Left ventricle myocardium inferior (tissue), 1 donor: ENCODE results near the gene IKZF1. TPM values are rescaled to one million over a fixed set of nuclear protein-coding genes. Genes with fewer than 3 reads are reported as not detected.

Experiments used
- DNase-seq: peaks from one replicate; pipeline ENCODE4 v3.0.0-alpha.2; 2020
- H3K27ac ChIP-seq: fragments of 200-600 bp; replicated peaks from 2 replicates; pipeline ENCODE4 v1.8.0; 2021
- H3K27me3 ChIP-seq: fragments of 200-600 bp; 2 replicates; pipeline ENCODE4 v1.8.0; 2021; ENCODE audit warnings: low read depth
- H3K36me3 ChIP-seq: fragments of 200-600 bp; 2 replicates; pipeline ENCODE4 v1.8.0; 2021
- H3K4me1 ChIP-seq: fragments of 200-600 bp; 2 replicates; pipeline ENCODE4 v1.8.0; 2021
- H3K4me3 ChIP-seq: fragments of 200-600 bp; 2 replicates; pipeline ENCODE4 v1.8.0; 2021; ENCODE audit warnings: mild to moderate bottlenecking, moderate library complexity
- H3K9me3 ChIP-seq: fragments of 200-600 bp; replicated peaks from 2 replicates; pipeline ENCODE4 v1.8.0; 2021
- intact Hi-C: fragments of 100-400 bp; cut with micrococcal nuclease; formaldehyde crosslinking; loops from one replicate; pipeline ENCODE4 v1.11.0; 2022
- total RNA-seq: library from RNA; stranded (reverse); fragmentation: NEBNext Ultra II Directional; extraction: Animal tissue kit (Norgen Biotek cat#: 25700); gene quantifications from one replicate; pipeline ENCODE4 v1.2.1, GENCODE V29; 2021
- TF ChIP-seq, protein P1 (sequence below): fragments of 200-600 bp; IDR thresholded peaks from 2 replicates; pipeline ENCODE4 v1.8.0; 2021; ENCODE audit warnings: antibody characterized with exemption, mild to moderate bottlenecking, borderline replicate concordance
- donor health status: DM: no; HTN: yes; CAD: no; lungs with severe emphysema.

IKZF1 gene
- total RNA-seq, 1 donor from 2014 or later, result 2.1 TPM

DNA sequence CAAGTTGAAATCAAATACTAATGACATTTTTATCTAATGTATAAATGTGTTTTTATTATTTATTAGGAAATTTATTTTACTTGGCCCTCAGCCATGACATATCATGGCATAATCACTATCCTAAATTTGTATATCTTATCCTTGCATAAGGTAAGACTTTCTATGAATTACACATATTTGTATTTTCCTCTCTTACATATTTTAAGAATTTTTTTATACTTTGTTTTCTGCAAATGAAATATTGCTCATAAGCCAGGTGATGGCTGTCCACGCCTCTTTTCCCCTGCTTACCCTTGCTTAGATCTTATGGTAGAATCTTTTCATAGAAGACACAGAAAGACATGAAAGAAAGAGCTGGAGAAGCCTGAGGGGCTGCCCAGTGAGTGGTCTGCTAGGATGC is 48.2 kb downstream of the IKZF1 start:
- Histone ChIP-seq H3K27ac (no peak overlapping the region), H3K4me1 (no peaks in the 10 kb centered on the region), H3K4me3 (no peak overlapping the region), H3K36me3 (no peaks in the 10 kb centered on the region), H3K9me3 (no peaks in the 10 kb centered on the region), H3K27me3 (peaks cover 86% of the 10 kb centered on the region)
- DNase-seq, result no peak
- TF ChIP-seq, protein P1, sequence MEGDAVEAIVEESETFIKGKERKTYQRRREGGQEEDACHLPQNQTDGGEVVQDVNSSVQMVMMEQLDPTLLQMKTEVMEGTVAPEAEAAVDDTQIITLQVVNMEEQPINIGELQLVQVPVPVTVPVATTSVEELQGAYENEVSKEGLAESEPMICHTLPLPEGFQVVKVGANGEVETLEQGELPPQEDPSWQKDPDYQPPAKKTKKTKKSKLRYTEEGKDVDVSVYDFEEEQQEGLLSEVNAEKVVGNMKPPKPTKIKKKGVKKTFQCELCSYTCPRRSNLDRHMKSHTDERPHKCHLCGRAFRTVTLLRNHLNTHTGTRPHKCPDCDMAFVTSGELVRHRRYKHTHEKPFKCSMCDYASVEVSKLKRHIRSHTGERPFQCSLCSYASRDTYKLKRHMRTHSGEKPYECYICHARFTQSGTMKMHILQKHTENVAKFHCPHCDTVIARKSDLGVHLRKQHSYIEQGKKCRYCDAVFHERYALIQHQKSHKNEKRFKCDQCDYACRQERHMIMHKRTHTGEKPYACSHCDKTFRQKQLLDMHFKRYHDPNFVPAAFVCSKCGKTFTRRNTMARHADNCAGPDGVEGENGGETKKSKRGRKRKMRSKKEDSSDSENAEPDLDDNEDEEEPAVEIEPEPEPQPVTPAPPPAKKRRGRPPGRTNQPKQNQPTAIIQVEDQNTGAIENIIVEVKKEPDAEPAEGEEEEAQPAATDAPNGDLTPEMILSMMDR, result no peak
- intact Hi-C loops, result no loop called here

DNA sequence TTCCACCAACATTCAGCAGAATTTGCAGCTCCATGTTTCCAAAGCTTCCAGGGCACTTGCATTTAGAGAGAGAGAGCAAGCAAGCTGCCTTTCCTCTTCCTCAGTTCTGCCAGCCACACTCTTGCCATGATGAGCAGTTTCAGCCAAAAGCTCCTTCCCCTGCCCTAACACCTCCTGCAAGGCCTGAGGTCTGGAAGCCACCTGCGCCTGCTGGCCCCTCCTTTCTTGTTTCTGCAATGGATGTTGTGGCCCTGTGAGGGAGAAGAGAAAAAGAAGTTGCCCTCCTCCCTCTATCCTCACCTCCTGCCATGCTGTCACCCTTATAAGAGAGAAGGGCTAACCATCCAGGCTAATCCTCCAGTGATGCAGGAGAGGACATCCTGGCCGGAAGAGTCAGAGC is 48.7 kb downstream of the IKZF1 start:
- Histone ChIP-seq H3K36me3 (no peaks in the 10 kb centered on the region), H3K9me3 (no peaks in the 10 kb centered on the region), H3K4me1 (no peaks in the 10 kb centered on the region), H3K4me3 (no peak overlapping the region), H3K27me3 (peaks cover 86% of the 10 kb centered on the region), H3K27ac (no peak overlapping the region)
- intact Hi-C loops, result no loop called here
- TF ChIP-seq, protein P1, result no peak
- no peak for DNase-seq

DNA sequence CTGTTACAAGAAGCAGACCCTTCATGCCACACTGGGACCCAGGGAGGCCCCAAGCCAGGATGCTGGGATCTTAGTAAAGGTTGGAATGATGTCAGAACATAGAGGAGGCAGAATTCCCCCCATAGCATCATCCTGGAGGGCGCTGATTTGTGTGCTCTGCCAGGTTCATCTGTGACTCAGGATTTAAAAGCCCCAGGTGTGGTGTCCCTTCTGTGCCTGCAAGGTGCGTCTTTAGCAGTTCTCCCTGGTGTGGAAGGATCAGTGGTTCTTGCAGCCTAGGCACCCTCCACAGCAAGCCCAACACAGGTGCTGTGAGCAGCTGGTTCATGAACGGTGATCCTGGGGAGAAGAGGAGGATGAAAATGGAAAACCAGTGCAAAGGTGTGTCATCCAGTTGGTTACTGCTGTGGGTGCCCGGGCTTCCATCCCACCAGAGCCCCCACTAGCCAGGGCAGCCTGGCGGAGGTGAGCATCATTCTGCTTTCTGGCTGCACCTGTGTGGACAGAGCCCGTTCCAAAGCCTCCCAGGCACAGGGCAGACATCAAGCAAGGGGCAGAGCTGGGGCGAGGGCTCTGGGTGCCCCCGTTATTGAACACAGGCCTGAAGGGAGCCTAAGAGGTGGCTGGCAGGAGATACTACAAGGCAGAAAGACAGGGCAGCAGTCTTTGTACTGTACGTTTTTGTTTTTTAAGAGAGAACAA is 49.5 kb downstream of the IKZF1 start:
- no peak overlapping the region for H3K27ac ChIP-seq
- intact Hi-C loops, result no loop called here
- TF ChIP-seq, protein P1, result no peak
- no peak overlapping the region for H3K4me3 ChIP-seq
- no peaks in the 10 kb centered on the region for H3K36me3 ChIP-seq
- H3K4me1 ChIP-seq, result no peaks in the 10 kb centered on the region
- H3K27me3 ChIP-seq, result peaks cover 86% of the 10 kb centered on the region
- DNase-seq, result no peak
- H3K9me3 ChIP-seq, result no peaks in the 10 kb centered on the region

DNA sequence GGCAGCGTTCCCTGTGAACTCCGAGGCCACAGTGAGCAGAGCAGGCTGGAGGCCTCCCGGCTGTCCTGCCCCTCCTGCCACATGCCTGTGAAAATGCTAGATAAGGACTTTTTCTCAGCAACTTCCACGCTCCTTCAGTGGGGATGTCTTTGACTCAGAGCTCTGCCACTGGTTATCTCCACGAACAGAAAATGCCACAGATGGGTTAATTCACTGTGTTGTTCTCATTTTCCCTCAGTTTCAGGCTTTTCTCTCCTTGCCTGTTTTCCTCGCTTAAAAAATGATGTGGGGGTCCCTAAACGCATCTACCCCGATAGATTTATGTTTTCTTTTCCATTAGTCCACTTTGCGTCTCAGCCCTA is 51.3 kb downstream of the IKZF1 start:
- H3K36me3 ChIP-seq, result no peaks in the 10 kb centered on the region
- H3K27ac ChIP-seq, result peak overlapping the region; percentile 36
- no peaks in the 10 kb centered on the region for H3K4me1 ChIP-seq
- peaks cover 86% of the 10 kb centered on the region for H3K27me3 ChIP-seq
- DNase-seq, result no peak
- H3K4me3 ChIP-seq, result no peak overlapping the region
- intact Hi-C loops, result no loop called here
- no peaks in the 10 kb centered on the region for H3K9me3 ChIP-seq
- TF ChIP-seq, protein P1, result no peak

DNA sequence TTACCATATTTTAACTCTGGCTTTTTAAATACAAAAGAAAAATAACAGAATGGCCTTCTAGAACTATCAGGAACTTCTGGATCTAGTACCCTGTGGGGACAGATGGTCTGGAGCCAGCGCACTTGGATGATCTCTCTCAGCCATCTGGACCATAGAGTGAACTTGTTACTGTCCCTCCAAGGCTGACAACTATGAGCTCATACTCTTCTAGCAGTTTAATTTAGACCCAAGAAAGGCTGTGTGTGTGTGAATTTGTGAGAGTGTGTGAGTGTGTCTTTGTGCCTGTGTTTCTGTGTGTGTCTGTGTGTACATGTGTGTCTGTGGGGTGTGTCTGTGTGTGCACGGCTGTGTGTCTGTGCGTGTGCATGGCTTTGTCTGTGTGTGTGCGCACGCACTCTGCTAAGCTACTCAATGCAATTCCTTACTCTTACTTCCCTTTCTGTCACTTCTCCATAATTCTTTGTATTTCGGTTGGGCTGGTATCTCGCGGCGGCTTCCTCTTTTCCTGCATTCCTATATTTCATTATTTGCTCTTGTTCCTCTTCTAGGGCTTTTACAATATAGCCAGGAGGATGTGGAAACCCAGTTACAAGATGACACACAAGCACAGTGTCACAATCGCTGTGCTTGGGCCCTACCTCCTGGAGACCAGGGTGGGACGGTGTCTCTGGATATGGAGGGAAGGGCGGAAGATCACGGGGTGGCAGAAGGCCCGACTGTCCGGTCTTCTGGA is 51.9 kb downstream of the IKZF1 start:
- TF ChIP-seq, protein P1, result no peak
- peak; percentile 46 for DNase-seq
- H3K27ac ChIP-seq, result peak overlapping the region; percentile 36

More for the DNA sequence above, 51.9 kb downstream of the IKZF1 start:
- Histone ChIP-seq H3K27me3 (peaks cover 86% of the 10 kb centered on the region), H3K4me3 (no peak overlapping the region), H3K36me3 (no peaks in the 10 kb centered on the region), H3K9me3 (no peaks in the 10 kb centered on the region), H3K4me1 (no peaks in the 10 kb centered on the region)
- intact Hi-C loops, result no loop called here
